BJ (cell line): ENCODE data around the gene PAPOLB. TPM values are rescaled to one million over a fixed set of nuclear protein-coding genes. Genes with fewer than 3 reads are reported as not detected.

Experiments used
- CTCF ChIA-PET: fragments of 350-600 bp; formaldehyde crosslinking; extraction: SDS; loops from one replicate; lab custom pipeline; 2021; ENCODE audit warnings: antibody characterized with exemption, inconsistent platforms; lab: Yijun Ruan, JAX
- POLR2A ChIA-PET: fragments of 300-600 bp; sonication (Branson Sonifier 250); formaldehyde crosslinking; extraction: SDS; loops from one replicate; lab custom pipeline; 2021; ENCODE audit warnings: antibody characterized with exemption; lab: Charles Lee
- DNase-seq: peaks from one replicate; pipeline ENCODE4 v3.0.0-alpha.2; 2011; ENCODE audit warnings: low read depth
- H3K27me3 ChIP-seq: 2 replicates; pipeline ENCODE4 v1.6.0; 2011; ENCODE audit warnings: low read length; ENCODE audit not compliant: control insufficient read depth, insufficient read depth
- H3K36me3 ChIP-seq: 2 replicates; pipeline ENCODE4 v1.5.1; 2011; ENCODE audit warnings: low read length; ENCODE audit not compliant: control insufficient read depth, insufficient read depth
- H3K4me3 ChIP-seq: 2 replicates; pipeline ENCODE4 v1.5.1; 2011; ENCODE audit warnings: low read depth, mild to moderate bottlenecking, control low read depth, low read length
- polyA plus RNA-seq: library from polyadenylated mRNA; depleted of rRNA; stranded (reverse); fragments of >200 nt; gene quantifications from 2 replicates; pipeline ENCODE4 v1.2.3, GENCODE V29; 2011
- TF ChIP-seq, protein P1 (sequence below): IDR thresholded peaks from 2 replicates; pipeline ENCODE4 v1.5.1; 2011; ENCODE audit warnings: low read depth, mild to moderate bottlenecking, control low read depth, inconsistent platforms, low read length, moderate library complexity; ENCODE audit not compliant: insufficient read depth

Gene PAPOLB
- polyA plus RNA-seq, 1 experiment, result 0.01 TPM

DNA sequence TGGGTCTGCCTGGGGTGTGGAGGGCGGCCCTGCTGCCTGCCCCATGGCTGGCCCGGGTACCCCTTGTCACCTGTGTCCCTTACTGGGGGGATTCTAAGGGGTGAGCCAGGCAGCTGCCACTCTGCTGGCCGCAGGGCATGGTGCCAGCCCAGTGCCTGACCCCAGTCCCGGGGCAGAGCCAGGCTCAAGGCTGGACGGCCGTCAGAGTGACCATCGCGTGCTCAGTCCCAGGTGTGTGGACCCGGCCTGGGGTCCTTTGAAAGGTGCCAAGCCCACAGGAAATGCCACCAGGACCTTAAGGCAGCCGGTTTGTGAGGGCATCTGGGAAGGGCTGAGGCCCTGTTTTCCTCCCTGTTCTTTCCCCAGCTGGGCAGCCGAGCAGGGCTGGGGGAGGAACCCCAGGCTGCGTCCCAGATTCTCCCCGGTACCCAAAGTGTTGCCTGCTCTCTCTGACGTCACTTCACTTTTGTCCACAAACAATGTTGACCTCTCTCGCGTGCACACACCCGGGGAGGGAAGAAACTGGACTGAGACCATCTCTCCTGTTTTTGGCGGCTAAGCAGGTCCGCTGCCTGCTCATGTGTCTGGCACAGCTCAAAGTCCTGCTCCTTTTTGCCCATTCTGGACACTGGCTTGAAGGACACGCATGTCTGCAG is 37.6 kb downstream of the PAPOLB start:
- CTCF ChIA-PET, result interaction anchor here (1.0 kb wide), 1 partner anchor 26 kb away, joined by 4 read pairs; no protein-coding TSS in a partner anchor
- TF ChIP-seq, protein P1, sequence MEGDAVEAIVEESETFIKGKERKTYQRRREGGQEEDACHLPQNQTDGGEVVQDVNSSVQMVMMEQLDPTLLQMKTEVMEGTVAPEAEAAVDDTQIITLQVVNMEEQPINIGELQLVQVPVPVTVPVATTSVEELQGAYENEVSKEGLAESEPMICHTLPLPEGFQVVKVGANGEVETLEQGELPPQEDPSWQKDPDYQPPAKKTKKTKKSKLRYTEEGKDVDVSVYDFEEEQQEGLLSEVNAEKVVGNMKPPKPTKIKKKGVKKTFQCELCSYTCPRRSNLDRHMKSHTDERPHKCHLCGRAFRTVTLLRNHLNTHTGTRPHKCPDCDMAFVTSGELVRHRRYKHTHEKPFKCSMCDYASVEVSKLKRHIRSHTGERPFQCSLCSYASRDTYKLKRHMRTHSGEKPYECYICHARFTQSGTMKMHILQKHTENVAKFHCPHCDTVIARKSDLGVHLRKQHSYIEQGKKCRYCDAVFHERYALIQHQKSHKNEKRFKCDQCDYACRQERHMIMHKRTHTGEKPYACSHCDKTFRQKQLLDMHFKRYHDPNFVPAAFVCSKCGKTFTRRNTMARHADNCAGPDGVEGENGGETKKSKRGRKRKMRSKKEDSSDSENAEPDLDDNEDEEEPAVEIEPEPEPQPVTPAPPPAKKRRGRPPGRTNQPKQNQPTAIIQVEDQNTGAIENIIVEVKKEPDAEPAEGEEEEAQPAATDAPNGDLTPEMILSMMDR, result no peak
- POLR2A ChIA-PET, result no interaction called here

DNA sequence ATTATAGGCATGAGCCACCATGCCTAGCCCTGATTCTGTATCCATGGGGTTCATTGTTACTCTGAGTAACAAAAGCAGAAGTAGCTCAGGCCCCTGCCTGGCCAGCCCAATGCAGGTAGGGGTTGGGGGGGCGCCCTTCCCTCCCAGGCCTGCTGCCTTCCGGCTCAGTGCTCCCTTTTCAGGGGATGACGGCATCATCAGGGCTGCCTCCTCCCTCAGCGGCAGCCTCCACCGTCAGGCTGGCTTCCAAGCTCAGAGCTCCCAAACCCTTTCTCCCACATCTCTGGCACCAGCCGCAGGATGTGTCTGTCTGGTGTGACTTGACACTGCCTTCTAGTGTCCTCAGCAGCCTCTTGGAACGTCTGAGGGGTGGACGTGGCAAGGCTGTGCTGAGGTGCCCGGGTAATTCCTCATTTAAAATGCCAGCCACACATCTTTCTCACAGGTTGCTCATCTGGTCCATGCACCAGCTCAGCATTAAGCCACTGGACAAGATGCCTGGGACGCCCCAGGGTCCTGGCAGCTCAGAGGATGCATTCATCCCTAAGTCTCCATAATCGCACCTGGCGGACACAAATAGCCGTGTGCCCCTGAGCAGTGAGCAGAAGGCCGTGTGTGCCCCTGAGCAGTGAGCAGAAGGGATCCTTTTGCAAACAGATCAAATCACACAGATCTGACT is 38.2 kb downstream of the PAPOLB start:
- ChIA-PET CTCF (interaction anchor here (1.0 kb wide), 1 partner anchor 25 kb away, joined by 4 read pairs; no protein-coding TSS in a partner anchor), POLR2A (no interaction called here)
- DNase-seq, result no peak
- H3K4me3 ChIP-seq, result no peak overlapping the region
- no peaks in the 10 kb centered on the region for H3K36me3 ChIP-seq
- H3K27me3 ChIP-seq, result no peaks in the 10 kb centered on the region
- TF ChIP-seq, protein P1, result no peak

More for the DNA sequence above, 37.6 kb downstream of the PAPOLB start:
- H3K27me3 ChIP-seq, result no peaks in the 10 kb centered on the region
- DNase-seq, result no peak
- no peak overlapping the region for H3K4me3 ChIP-seq
- H3K36me3 ChIP-seq, result no peaks in the 10 kb centered on the region

DNA sequence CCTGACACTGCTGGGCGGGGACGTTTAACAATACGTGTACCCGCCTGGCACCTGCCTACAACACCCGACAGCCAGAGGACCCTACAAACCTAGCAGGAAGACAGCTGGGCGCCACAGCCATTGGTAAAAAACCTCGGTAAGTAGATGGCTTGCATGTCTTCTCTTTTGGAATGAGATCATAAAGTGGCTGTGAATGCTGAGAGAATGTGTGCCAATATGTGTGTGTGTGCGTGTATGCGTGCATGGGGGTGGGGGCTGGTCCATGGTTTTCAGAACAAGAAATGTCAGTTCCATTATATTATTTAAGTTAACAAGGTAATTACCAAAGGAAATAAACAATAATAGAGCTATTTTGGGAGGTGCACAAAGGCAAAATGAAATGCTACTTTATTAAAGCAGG is 39.2 kb downstream of the PAPOLB start:
- TF ChIP-seq, protein P1, result no peak
- no peaks in the 10 kb centered on the region for H3K36me3 ChIP-seq
- no peak for DNase-seq
- no peaks in the 10 kb centered on the region for H3K27me3 ChIP-seq
- H3K4me3 ChIP-seq, result no peak overlapping the region
- POLR2A ChIA-PET, result no interaction called here
- CTCF ChIA-PET, result no interaction called here

DNA sequence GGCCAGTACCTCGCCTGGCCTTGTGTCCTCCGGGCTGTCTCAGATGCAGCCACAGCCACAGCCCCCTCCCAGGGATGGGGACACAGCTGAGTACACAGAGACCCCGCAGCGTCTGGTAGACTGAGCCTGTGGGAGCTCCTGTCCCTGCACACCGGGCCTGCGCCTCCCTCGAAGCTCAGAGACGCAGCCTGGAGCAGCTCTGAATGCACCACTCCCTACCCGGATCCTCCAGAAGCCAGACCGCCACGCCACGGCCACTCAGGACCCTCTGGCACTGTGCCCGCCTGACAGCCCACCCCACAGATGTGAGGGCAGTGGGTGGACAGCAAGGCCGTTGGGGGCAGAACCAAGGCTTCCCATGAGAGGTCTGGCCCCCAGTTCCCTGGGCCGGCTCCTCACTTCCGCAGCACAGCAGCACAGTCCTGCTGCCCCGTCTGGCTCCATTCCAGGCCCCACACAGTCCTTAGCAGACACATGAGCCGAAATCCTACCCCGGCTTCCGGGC is 40.8 kb downstream of the PAPOLB start:
- no peaks in the 10 kb centered on the region for H3K27me3 ChIP-seq
- no peaks in the 10 kb centered on the region for H3K36me3 ChIP-seq
- no peak for DNase-seq
- TF ChIP-seq, protein P1, result no peak
- CTCF ChIA-PET, result no interaction called here
- no peak overlapping the region for H3K4me3 ChIP-seq
- POLR2A ChIA-PET, result no interaction called here

DNA sequence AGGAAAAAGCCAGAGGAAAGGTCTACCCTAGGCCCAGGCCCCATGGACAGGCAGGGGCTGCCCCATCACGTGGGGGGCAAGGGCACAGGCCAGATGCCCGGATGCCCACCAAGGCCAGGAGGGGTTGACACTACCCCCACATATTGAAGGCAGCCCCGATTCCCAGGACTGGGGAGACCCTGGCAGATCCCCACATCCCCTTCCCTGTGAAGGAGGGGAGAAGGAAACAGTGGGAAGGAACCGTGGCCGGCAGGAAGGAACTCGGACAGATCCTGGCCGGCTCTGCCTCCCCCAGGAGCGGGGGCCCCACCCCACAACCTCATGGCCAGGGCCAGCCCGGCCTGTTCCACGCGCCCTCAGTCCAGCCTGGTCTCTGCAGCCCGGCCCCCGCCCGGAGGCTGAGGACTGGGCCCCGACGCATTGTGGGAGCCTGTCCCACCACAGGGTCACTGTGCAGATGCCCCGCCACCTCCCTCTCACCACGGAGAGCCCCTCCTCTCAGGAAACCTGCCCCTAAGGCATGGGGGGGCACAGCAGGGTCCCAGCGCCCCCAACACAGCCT is 41.3 kb downstream of the PAPOLB start:
- Histone ChIP-seq H3K27me3 (no peaks in the 10 kb centered on the region), H3K36me3 (no peaks in the 10 kb centered on the region), H3K4me3 (no peak overlapping the region)
- CTCF ChIA-PET, result no interaction called here
- TF ChIP-seq, protein P1, result no peak
- no peak for DNase-seq
- POLR2A ChIA-PET, result no interaction called here
